SK-N-SH (cell line): ENCODE measurements around the gene PIP5K1B. TPM values are rescaled to one million over a fixed set of nuclear protein-coding genes. Genes with fewer than 3 reads are reported as not detected.

Experiments used
- CTCF ChIA-PET: fragments of 300-600, 350-600 bp; formaldehyde crosslinking; extraction: SDS; loops from one replicate; lab custom pipeline; 2021; lab: Yijun Ruan, JAX
- POLR2A ChIA-PET: fragments of 350-600 bp; sonication (Branson Sonifier 250); formaldehyde crosslinking; extraction: SDS; loops from one replicate; lab custom pipeline; 2020; ENCODE audit warnings: antibody characterized with exemption, inconsistent platforms; lab: Yijun Ruan, JAX
- DNase-seq: peaks from one replicate; pipeline ENCODE4 v3.0.0; 2012
- H2AFZ ChIP-seq: fragments of 200-600 bp; sonication (generic); 2 replicates; pipeline ENCODE4 v1.8.1; 2016; ENCODE audit warnings: antibody characterized with exemption, mild to moderate bottlenecking, low read depth
- H3F3A ChIP-seq: fragments of 200-600 bp; sonication (generic); replicated peaks from 2 replicates; pipeline ENCODE3; 2016; ENCODE audit warnings: antibody characterized with exemption, mild to moderate bottlenecking; ENCODE audit not compliant: insufficient read depth
- H3K27ac ChIP-seq, 2 experiments: fragments of 200-500 bp in 1 of 2; fragments of 200-600 bp in 1 of 2; sonication (Bioruptor generic) in 1 of 2; sonication (generic), shearing (Covaris generic) in 1 of 2; 2 replicates each; pipeline versions ENCODE4 v1.5.1 to v1.6.1; 2014 to 2016; ENCODE audit warnings: low read depth in 2 of 2, inconsistent platforms in 1 of 2, low read length in 1 of 2, mild to moderate bottlenecking in 1 of 2, mixed read lengths in 1 of 2
- H3K27me3 ChIP-seq: fragments of 200-600 bp; sonication (generic), shearing (Covaris generic); 2 replicates; pipeline ENCODE4 v1.6.1; 2016; ENCODE audit warnings: mixed run types; ENCODE audit not compliant: insufficient read depth
- H3K36me3 ChIP-seq, 2 experiments: fragments of 200-500 bp in 1 of 2; fragments of 200-600 bp in 1 of 2; sonication (Bioruptor generic) in 1 of 2; sonication (generic) in 1 of 2; replicated peaks in 1 of 2; 2 replicates each; pipeline versions ENCODE3 to v1.5.1; 2014 to 2016; ENCODE audit warnings: low read length in 1 of 2, mild to moderate bottlenecking in 1 of 2; ENCODE audit not compliant: insufficient read depth in 2 of 2, control insufficient read depth in 1 of 2
- H3K4me1 ChIP-seq, 2 experiments: fragments of 200-500 bp in 1 of 2; fragments of 200-600 bp in 1 of 2; sonication (Bioruptor generic) in 1 of 2; sonication (generic), shearing (Covaris generic) in 1 of 2; 2 replicates each; pipeline versions ENCODE4 v1.5.1 to v1.6.1; 2014 to 2016; ENCODE audit warnings: low read depth in 1 of 2, low read length in 1 of 2, mixed run types in 1 of 2; ENCODE audit not compliant: insufficient read depth in 2 of 2, control insufficient read depth in 1 of 2
- H3K4me2 ChIP-seq: fragments of 200-600 bp; sonication (generic), shearing (Covaris generic); 2 replicates; pipeline ENCODE4 v1.6.1; 2017; ENCODE audit warnings: mixed run types
- H3K4me3 ChIP-seq, 2 experiments: fragments of 200-500 bp in 1 of 2; fragments of 200-600 bp in 1 of 2; sonication (Bioruptor generic) in 1 of 2; sonication (generic), shearing (Covaris generic) in 1 of 2; 2 replicates each; pipeline versions ENCODE4 v1.5.1 to v1.8.1; 2014 to 2016; ENCODE audit warnings: low read depth in 2 of 2, inconsistent platforms in 1 of 2, low read length in 1 of 2, mild to moderate bottlenecking in 1 of 2, mixed read lengths in 1 of 2, moderate library complexity in 1 of 2
- H3K79me2 ChIP-seq: fragments of 200-600 bp; sonication (generic); 2 replicates; pipeline ENCODE4 v1.8.1; 2017; ENCODE audit warnings: mild to moderate bottlenecking; ENCODE audit not compliant: insufficient read depth
- H3K9ac ChIP-seq: fragments of 200-600 bp; sonication (generic); 2 replicates; pipeline ENCODE4 v1.6.1; 2017; ENCODE audit warnings: mixed run types
- H3K9me2 ChIP-seq: fragments of 200-600 bp; sonication (generic); 2 replicates; pipeline ENCODE4 v1.6.1; 2017; ENCODE audit warnings: mixed run types
- H3K9me3 ChIP-seq: fragments of 200-600 bp; sonication (generic); 2 replicates; pipeline ENCODE4 v1.6.1; 2017; ENCODE audit warnings: mixed run types, mild to moderate bottlenecking, moderate library complexity
- H4K20me1 ChIP-seq: fragments of 200-600 bp; sonication (generic); 2 replicates; pipeline ENCODE4 v1.6.1; 2017; ENCODE audit warnings: mild to moderate bottlenecking, mixed run types; ENCODE audit not compliant: insufficient read depth
- CHD2 ChIP-seq: fragments of 150-350 bp; IDR thresholded peaks from 2 replicates; pipeline ENCODE4 v1.6.1; 2018; ENCODE audit warnings: low read length; ENCODE audit not compliant: partially characterized antibody
- ELF1 ChIP-seq: IDR thresholded peaks from 2 replicates; pipeline ENCODE4 v1.4.0; 2012
- EZH2phosphoT487 ChIP-seq: fragments of 200-600 bp; sonication (generic); IDR thresholded peaks from 2 replicates; pipeline ENCODE4 v1.6.1; 2017; ENCODE audit warnings: low read depth, mixed run types, mild to moderate bottlenecking, antibody characterized with exemption, moderate library complexity, borderline replicate concordance
- FOXM1 ChIP-seq: IDR thresholded peaks from 2 replicates; pipeline ENCODE4 v1.4.0; 2012; ENCODE audit warnings: low read depth, mild to moderate bottlenecking
- GABPA ChIP-seq: IDR thresholded peaks from 2 replicates; pipeline ENCODE4 v1.4.0; 2012; ENCODE audit warnings: low read depth, mild to moderate bottlenecking
- GATA2 ChIP-seq: sonication (generic); formaldehyde crosslinking; IDR thresholded peaks from 2 replicates; pipeline ENCODE4 v1.5.0; 2020; ENCODE audit warnings: mild to moderate bottlenecking, missing genetic modification reagents
- JUND ChIP-seq: IDR thresholded peaks from 2 replicates; pipeline ENCODE4 v1.4.0; 2012
- MEF2A ChIP-seq: IDR thresholded peaks from 2 replicates; pipeline ENCODE4 v1.4.0; 2012; ENCODE audit warnings: low read depth, borderline replicate concordance
- MXI1 ChIP-seq: IDR thresholded peaks from 2 replicates; pipeline ENCODE4 v1.6.1; 2012; ENCODE audit warnings: mild to moderate bottlenecking, low read depth, low read length, improper control_type of control experiment
- POLR2AphosphoS5 ChIP-seq: IDR thresholded peaks from 2 replicates; pipeline ENCODE4 v1.6.1; 2012; ENCODE audit warnings: low read depth, low read length
- RAD21 ChIP-seq: IDR thresholded peaks from 2 replicates; pipeline ENCODE4 v1.6.1; 2012; ENCODE audit warnings: mild to moderate bottlenecking, low read length
- RXRA ChIP-seq: IDR thresholded peaks from 2 replicates; pipeline ENCODE4 v1.4.0; 2012; ENCODE audit warnings: low read depth, mild to moderate bottlenecking, borderline replicate concordance
- SIN3A ChIP-seq: IDR thresholded peaks from 2 replicates; pipeline ENCODE4 v1.6.1; 2012; ENCODE audit warnings: low read depth, mild to moderate bottlenecking, low read length, moderate library complexity, borderline replicate concordance
- SMC3 ChIP-seq: IDR thresholded peaks from 2 replicates; pipeline ENCODE4 v1.6.1; 2012; ENCODE audit warnings: low read depth, low read length, improper control_type of control experiment
- TEAD4 ChIP-seq: IDR thresholded peaks from 2 replicates; pipeline ENCODE4 v1.4.0; 2012; ENCODE audit warnings: mild to moderate bottlenecking, borderline replicate concordance; ENCODE audit not compliant: insufficient read depth
- YY1 ChIP-seq: IDR thresholded peaks from 2 replicates; pipeline ENCODE4 v1.4.0; 2012; ENCODE audit warnings: low read depth, mild to moderate bottlenecking
- WGBS: methylation state at CpG from one replicate; pipeline ENCODE4 v1.1.6; 2017; ENCODE audit warnings: low lambda C conversion rate; 5-methylcytosine and 5-hydroxymethylcytosine counted together
- polyA plus RNA-seq, 3 experiments: library from polyadenylated mRNA; depleted of rRNA; stranded (reverse); fragments of >200 nt; gene quantifications; 2 replicates each; pipeline ENCODE4 v1.2.3, GENCODE V29; 2012
- TF ChIP-seq, protein P1 (sequence below): fragments of 200-600 bp; sonication (generic); IDR thresholded peaks from 2 replicates; pipeline ENCODE4 v1.6.1; 2017; ENCODE audit warnings: antibody characterized with exemption, mild to moderate bottlenecking, moderate library complexity
- TF ChIP-seq, protein P2 (sequence below): fragments of 150-350 bp; IDR thresholded peaks from 2 replicates; pipeline ENCODE4 v1.6.1; 2016; ENCODE audit warnings: mild to moderate bottlenecking, low read depth, low read length
- TF ChIP-seq, protein P3 (sequence below): IDR thresholded peaks from 2 replicates; pipeline ENCODE4 v1.4.0; 2012; ENCODE audit warnings: low read depth, borderline replicate concordance
- TF ChIP-seq, protein P4 (sequence below): fragments of 150-350 bp; IDR thresholded peaks from 2 replicates; pipeline ENCODE4 v1.6.1; 2017; ENCODE audit warnings: antibody characterized with exemption, low read length, low read depth, borderline replicate concordance
- TF ChIP-seq, protein P5 (sequence below): IDR thresholded peaks from 2 replicates; pipeline ENCODE4 v1.4.0; 2012; ENCODE audit warnings: low read depth, borderline replicate concordance
- TF ChIP-seq, protein P6 (sequence below): IDR thresholded peaks from 2 replicates; pipeline ENCODE4 v1.4.0; 2012; ENCODE audit warnings: low read depth

Gene PIP5K1B
- polyA plus RNA-seq, 1 of the 3 experiments (the other 2 are of a cell fraction), result not detected

DNA sequence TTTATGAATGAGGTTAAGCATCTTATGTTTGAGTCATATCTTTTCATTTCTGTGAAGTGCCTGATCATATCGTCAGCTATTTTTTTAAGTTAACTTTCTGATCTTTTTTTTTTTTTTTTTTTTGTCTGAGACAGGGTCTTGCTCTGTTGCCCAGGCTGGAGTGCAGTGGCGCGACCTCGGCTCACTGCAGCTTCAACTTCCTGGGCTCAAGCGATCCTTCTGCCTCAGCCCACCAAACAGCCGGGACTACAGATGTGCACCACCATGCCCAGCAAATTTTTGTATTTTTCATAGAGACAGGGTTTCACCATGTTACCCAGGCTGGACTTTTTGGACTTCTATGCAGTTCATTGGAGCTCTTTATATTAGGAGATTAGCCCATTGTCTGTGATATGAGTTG lies 168.1 kb downstream of the PIP5K1B start (continued):
- no peak for TF ChIP-seq TEAD4
- TF ChIP-seq POLR2AphosphoS5, result no peak
- TF ChIP-seq FOXM1, result no peak
- TF ChIP-seq, protein P1, sequence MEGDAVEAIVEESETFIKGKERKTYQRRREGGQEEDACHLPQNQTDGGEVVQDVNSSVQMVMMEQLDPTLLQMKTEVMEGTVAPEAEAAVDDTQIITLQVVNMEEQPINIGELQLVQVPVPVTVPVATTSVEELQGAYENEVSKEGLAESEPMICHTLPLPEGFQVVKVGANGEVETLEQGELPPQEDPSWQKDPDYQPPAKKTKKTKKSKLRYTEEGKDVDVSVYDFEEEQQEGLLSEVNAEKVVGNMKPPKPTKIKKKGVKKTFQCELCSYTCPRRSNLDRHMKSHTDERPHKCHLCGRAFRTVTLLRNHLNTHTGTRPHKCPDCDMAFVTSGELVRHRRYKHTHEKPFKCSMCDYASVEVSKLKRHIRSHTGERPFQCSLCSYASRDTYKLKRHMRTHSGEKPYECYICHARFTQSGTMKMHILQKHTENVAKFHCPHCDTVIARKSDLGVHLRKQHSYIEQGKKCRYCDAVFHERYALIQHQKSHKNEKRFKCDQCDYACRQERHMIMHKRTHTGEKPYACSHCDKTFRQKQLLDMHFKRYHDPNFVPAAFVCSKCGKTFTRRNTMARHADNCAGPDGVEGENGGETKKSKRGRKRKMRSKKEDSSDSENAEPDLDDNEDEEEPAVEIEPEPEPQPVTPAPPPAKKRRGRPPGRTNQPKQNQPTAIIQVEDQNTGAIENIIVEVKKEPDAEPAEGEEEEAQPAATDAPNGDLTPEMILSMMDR, result no peak
- no peak for TF ChIP-seq GABPA
- TF ChIP-seq, protein P2, sequence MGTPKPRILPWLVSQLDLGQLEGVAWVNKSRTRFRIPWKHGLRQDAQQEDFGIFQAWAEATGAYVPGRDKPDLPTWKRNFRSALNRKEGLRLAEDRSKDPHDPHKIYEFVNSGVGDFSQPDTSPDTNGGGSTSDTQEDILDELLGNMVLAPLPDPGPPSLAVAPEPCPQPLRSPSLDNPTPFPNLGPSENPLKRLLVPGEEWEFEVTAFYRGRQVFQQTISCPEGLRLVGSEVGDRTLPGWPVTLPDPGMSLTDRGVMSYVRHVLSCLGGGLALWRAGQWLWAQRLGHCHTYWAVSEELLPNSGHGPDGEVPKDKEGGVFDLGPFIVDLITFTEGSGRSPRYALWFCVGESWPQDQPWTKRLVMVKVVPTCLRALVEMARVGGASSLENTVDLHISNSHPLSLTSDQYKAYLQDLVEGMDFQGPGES, result no peak

DNA sequence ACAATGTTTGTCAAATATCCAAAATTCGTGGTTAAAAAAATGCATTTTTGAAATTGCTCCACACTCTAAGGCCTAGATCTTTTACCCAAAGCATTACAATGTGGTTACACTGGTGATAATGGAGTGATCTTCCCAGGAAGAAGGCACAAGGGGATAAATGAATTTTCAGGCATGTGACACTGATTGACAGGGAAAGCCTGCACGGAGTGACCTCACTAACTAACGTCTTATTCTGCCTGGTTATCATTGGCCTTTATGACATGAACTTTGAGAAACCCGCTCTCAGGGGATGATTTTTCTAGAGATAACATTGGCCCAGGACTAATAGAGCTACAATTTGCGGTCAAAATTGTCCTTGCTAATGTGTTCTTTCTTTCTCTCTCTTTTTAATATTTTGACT lies 171.2 kb downstream of the PIP5K1B start:
- Histone ChIP-seq H3K4me2 (no peak overlapping the region), H3K79me2 (no peaks in the 10 kb centered on the region), H3K4me3 (no peak overlapping the region), H2AFZ (no peak overlapping the region), H4K20me1 (no peaks in the 10 kb centered on the region), H3K4me1 (no peaks in the 10 kb centered on the region), H3K9me2 (no peaks in the 10 kb centered on the region; the same call in 1 of the 2 replicates), H3F3A (no peaks in the 10 kb centered on the region), H3K27ac (no peak overlapping the region), H3K9me3 (no peaks in the 10 kb centered on the region), H3K36me3 (no peaks in the 10 kb centered on the region), H3K27me3 (peaks cover 8% of the 10 kb centered on the region; the same call in 1 of the 2 replicates), H3K9ac (no peak overlapping the region)
- no peak for DNase-seq
- 2% methylated on average over 5 of the region's 5 CpGs for WGBS
- CTCF ChIA-PET, result no interaction called here
- no peak for TF ChIP-seq SIN3A
- TF ChIP-seq GATA2 (CRISPR knock-in tag), result no peak
- no peak for TF ChIP-seq EZH2phosphoT487
- no peak for TF ChIP-seq RAD21
- no peak for TF ChIP-seq SMC3
- no peak for TF ChIP-seq JUND
- TF ChIP-seq ELF1, result no peak
- no peak for TF ChIP-seq CHD2
- no peak for TF ChIP-seq RXRA
- TF ChIP-seq, protein P3, sequence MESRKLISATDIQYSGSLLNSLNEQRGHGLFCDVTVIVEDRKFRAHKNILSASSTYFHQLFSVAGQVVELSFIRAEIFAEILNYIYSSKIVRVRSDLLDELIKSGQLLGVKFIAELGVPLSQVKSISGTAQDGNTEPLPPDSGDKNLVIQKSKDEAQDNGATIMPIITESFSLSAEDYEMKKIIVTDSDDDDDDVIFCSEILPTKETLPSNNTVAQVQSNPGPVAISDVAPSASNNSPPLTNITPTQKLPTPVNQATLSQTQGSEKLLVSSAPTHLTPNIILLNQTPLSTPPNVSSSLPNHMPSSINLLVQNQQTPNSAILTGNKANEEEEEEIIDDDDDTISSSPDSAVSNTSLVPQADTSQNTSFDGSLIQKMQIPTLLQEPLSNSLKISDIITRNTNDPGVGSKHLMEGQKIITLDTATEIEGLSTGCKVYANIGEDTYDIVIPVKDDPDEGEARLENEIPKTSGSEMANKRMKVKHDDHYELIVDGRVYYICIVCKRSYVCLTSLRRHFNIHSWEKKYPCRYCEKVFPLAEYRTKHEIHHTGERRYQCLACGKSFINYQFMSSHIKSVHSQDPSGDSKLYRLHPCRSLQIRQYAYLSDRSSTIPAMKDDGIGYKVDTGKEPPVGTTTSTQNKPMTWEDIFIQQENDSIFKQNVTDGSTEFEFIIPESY, result no peak
- TF ChIP-seq YY1, result no peak
- TF ChIP-seq MEF2A, result no peak
- TF ChIP-seq, protein P4, sequence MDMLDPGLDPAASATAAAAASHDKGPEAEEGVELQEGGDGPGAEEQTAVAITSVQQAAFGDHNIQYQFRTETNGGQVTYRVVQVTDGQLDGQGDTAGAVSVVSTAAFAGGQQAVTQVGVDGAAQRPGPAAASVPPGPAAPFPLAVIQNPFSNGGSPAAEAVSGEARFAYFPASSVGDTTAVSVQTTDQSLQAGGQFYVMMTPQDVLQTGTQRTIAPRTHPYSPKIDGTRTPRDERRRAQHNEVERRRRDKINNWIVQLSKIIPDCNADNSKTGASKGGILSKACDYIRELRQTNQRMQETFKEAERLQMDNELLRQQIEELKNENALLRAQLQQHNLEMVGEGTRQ, result no peak
- no peak for TF ChIP-seq MXI1
- TF ChIP-seq, protein P5, sequence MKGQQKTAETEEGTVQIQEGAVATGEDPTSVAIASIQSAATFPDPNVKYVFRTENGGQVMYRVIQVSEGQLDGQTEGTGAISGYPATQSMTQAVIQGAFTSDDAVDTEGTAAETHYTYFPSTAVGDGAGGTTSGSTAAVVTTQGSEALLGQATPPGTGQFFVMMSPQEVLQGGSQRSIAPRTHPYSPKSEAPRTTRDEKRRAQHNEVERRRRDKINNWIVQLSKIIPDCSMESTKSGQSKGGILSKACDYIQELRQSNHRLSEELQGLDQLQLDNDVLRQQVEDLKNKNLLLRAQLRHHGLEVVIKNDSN, result no peak
- TF ChIP-seq, protein P2, result no peak
- TF ChIP-seq, protein P1, result no peak
- TF ChIP-seq, protein P6, sequence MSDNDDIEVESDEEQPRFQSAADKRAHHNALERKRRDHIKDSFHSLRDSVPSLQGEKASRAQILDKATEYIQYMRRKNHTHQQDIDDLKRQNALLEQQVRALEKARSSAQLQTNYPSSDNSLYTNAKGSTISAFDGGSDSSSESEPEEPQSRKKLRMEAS, result no peak
- POLR2A ChIA-PET, result no interaction called here
